ENCODE results near the gene SLCO3A1.
A peak's percentile ranks its signal among the peaks of the same experiment; 100 is the strongest.

SLCO3A1 gene

GRCh38 chr15:92101708-92102394 is 248.3 kb downstream of the SLCO3A1 start:
- no peak for DNase-seq (ENCODE audit: low read depth)

DNA sequence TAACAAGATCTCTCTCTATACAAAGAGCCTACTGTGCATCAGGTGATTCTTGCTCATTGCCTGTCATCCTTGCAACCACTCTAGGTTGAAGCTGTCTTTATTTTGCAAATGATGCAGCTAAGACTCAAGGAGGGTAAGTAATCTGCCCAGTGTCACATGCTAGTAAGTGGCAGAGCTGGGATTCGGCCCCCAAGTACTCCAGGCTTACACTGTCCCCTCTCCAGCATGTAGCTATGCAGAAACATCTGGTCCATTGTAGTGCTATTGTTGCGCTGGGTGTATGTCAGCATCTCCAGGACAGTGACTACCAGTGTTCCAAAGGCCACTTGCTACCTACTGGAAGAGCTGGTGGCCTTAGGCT is 248.9 kb downstream of the SLCO3A1 start:
- DNase-seq (ENCODE audit: low read depth), result no peak

GRCh38 chr15:92104072-92104471 is 250.6 kb downstream of the SLCO3A1 start:
- DNase-seq (ENCODE audit: low read depth), result no peak

GRCh38 chr15:92105611-92106010 is 252.1 kb downstream of the SLCO3A1 start:
- no peak for DNase-seq (ENCODE audit: low read depth)

DNA sequence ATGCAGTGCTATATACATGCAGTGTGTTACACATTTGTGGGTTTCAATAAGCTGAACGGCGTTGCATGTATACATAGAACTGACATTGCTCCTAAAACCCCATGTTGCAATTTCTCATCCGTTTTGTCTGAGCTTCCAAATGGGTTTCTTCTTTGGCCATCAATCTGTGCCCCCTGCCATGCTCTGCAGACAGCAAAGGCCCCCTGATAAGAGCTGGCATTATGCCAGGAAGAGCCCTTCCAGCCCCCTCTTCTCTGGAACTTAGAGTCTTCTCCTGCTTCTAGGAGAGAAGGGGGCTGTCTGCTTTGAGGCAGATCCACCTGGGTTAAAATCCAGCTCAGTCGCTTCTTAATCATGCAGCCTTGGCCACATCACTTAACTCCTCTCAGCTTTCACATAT is 254.0 kb downstream of the SLCO3A1 start:
- DNase-seq (ENCODE audit: low read depth), result no peak

DNA sequence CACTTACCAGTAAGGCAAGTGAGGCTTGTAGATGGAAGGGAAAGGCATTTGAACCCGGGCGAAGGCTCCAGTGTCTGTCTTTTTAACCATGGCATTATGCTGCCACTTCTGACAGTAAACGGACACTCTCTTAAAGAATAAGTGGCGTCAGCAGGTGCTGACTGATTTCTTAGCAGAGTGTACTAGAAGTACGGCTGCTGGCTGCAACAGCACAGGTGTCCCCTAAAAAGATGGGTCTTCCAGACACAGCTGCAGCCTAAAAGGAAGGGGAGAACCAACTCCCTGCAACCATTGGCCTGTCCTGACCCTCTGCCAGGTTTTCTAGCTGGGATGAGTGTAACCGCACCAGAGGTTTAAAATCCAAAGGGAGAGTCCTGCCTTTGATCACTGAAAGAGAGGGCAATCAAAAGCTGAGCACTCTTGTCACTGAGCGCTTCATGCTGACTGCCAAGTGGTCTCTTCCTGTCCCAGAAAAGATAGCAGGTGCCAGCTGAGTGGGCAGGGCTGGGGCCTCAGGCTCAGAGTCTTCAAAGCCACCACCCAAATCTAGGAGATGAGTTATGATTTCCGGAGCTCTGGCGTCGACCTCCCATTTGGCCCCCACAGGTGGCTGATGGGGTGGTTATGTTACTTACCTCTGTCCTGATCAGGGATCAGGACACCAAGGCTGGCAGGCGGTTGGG is 255.8 kb downstream of the SLCO3A1 start:
- DNase-seq (ENCODE audit: low read depth), result no peak

- no peak for DNase-seq (ENCODE audit: low read depth)
Observed at GRCh38 chr15:92111291-92111690, 257.8 kb downstream of the SLCO3A1 start.

DNA sequence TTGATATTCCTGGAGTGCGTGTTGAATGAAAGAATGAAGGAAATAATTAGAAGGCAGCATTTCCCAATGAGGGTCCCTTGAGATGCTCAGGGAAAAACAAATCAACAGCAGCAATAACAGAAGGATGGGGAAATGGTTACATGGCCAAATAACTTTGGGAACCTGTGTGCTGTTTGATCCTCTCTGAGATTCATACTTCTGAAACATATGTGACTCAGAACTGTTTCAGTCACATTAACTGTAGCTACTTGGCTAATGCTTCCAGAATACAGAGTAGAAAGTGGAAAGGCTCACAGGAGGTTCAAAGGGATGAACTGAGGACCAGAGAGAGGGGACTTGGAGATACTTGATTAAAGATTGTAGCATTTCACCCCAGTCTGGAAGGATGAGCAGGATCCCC is 258.2 kb downstream of the SLCO3A1 start:
- DNase-seq (ENCODE audit: low read depth), result no peak

- DNase-seq (ENCODE audit: low read depth), result no peak
Observed at GRCh38 chr15:92112180-92112579, 258.7 kb downstream of the SLCO3A1 start.

DNA sequence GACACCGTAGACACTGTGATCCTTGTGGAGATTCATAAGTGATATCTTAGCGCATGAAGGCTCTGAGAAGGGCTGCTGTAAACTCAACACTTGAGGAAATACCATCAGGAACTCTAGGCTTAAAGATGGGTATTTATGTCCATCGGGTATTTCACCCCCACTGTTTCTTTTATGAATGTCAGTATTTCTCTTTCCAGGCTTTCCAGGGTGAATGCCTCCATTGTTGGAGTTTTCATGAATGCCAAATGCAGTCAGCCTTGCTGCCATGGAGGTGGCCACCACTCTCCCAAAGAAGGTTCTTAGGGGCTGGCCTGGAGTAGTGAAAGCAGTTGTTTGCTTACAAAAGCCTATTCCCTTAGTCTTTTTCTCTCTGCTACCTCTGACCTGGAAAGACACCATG is 259.2 kb downstream of the SLCO3A1 start:
- DNase-seq (ENCODE audit: low read depth), result no peak

DNA sequence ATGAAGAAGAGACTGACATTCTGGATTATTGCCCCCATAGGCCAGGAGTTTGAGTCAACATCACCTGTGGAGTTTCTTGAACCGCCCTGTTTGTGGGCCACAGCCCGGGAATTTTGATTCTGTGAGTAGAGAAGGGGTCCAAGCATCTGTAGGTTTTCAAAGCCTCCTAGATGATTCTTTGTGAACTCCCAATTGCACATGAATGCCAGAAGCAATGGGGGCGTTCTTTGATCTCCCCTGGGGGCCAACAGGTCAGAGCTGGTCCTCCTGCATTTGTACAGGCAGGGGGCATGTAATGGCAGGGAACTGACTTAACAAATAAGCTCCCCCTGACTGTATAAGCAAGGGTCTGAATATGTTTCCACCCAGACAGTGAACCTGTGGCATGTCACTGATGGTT is 260.3 kb downstream of the SLCO3A1 start:
- DNase-seq (ENCODE audit: low read depth), result no peak

DNA sequence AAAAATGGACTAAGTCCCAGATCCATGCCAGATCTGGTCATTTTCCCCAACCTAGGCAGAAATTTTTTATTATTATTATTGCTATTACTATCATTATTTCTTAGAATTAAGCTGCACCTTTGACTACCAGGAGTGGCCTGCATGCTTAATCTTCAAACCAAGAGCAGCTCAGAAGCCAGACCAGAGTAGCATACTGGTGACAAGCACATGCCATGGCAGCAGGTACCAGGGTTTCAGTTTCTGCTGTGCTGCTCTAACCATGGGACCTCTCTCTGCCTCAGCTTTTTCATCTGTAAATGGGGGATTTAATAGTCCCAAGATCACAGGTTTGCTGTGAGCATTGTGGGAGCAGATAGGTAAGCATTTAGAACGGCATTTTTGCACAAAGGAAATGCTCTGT is 262.3 kb downstream of the SLCO3A1 start:
- no peak for DNase-seq (ENCODE audit: low read depth)

- no peak for DNase-seq (ENCODE audit: low read depth)
Observed at GRCh38 chr15:92116330-92116729, 262.8 kb downstream of the SLCO3A1 start.

- peak; percentile 5 for DNase-seq (ENCODE audit: low read depth)
Observed at GRCh38 chr15:92117261-92117731, 263.8 kb downstream of the SLCO3A1 start.

GRCh38 chr15:92118162-92118935 is 264.8 kb downstream of the SLCO3A1 start:
- DNase-seq (ENCODE audit: low read depth), result peak; percentile 15

GRCh38 chr15:92118936-92119325 is 265.4 kb downstream of the SLCO3A1 start:
- no peak for DNase-seq (ENCODE audit: low read depth)

DNA sequence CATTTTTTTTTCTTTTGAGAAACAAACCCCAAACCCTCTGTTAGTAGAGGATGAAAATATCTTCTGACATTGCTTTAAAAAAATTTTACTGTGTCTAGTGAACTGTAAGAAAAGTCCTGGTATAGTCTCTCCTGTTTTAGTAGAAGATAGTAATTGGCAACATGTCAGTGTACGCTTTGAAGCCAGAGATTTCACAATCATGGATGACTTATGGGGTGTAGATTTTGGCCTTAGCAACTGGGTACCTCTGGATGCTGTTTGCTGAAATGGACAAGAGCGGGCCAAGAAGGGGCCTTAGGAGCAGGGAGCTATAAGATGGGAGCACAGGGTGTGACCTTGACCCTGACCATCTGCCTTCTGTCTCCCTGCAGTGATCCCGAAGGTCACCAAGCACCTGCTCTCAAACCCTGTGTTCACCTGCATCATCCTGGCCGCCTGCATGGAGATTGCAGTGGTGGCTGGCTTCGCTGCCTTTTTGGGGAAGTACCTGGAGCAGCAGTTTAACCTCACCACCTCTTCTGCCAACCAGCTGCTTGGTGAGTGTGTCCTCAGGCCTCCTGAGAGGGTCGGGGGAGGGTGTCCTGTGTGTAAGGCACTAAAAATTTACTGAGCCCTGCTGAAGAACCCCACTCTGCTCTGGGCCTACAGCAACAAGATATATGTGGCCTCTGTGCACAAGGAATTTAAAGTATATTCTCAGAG is 266.7 kb downstream of the SLCO3A1 start:
- DNase-seq (ENCODE audit: low read depth), result no peak

DNA sequence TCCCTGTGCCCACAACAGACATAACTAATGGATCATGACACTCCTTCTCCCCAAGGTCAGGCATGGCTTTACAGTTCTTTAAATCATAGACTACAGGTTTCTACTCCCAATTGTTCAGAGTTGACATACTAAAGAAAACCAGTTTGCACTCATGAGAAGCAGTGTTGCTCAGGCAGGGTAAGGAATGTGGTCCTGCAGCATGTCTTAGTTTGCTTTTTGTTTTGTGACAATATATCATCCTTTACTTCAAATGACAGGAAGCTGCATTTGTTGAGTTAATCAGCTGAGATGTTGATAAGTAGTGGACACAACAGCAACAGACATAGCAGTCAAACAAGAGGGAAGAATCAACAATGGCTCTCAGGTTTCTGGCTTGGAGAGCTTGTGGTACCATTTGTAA is 267.5 kb downstream of the SLCO3A1 start:
- DNase-seq (ENCODE audit: low read depth), result no peak

GRCh38 chr15:92122259-92122658 is 268.8 kb downstream of the SLCO3A1 start:
- no peak for DNase-seq (ENCODE audit: low read depth)

DNA sequence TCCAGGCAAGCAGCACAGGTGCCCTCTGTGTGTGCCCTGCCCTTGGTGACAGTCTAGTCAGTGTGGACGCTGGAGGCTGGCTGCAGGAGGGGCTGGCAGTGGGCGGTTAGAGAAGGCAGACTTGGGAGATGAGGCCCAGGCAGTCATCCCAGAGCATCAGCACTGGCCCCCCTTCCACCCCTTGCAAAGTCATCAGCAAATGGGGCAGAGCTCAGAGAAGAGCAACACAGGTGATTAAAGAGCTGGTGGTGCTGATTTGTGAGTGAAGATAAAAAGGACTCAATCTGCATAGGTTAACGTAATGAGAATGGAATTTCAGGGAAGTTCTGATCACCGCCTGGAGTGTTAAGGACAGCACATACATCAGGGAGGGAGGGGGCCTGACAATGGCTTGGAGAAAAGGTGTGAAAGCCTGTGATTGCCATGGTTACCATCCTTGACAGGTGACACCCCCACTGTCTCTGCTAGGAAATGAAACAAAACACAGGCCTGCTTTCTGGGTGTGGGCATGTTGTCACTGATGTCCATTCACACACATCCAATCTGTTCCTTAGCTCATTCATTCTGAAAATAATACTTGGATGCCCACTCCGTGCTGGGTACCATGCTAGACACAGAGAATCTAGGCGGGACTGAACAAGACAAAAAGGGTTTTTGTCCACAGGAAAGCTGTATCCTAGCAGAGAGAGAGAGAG is 270.6 kb downstream of the SLCO3A1 start:
- no peak for DNase-seq (ENCODE audit: low read depth)

- DNase-seq (ENCODE audit: low read depth), result no peak
Observed at GRCh38 chr15:92124657-92125010, 271.1 kb downstream of the SLCO3A1 start.

GRCh38 chr15:92128788-92129187 is 275.3 kb downstream of the SLCO3A1 start:
- no peak for DNase-seq (ENCODE audit: low read depth)
